K562 (cell line): ENCODE measurements around the gene SOCS4. TPM values are rescaled to one million over a fixed set of nuclear protein-coding genes. Genes with fewer than 3 reads are reported as not detected.

Experiments used
- CBX8 ChIP-seq: fragments of 200-600 bp; sonication (generic); IDR thresholded peaks from 2 replicates; pipeline ENCODE4 v1.6.1; 2012; ENCODE audit warnings: borderline replicate concordance, mixed run types, low read depth, mild to moderate bottlenecking, moderate library complexity, mixed read lengths, low read length, control low read depth, inconsistent platforms; ENCODE audit not compliant: poor library complexity, severe bottlenecking; ENCODE audit errors: extremely low read depth
- CTBP1 ChIP-seq: fragments of 450-650 bp; IDR thresholded peaks from 2 replicates; pipeline ENCODE4 v1.6.1; 2016; ENCODE audit warnings: borderline replicate concordance
- HMG20A ChIP-seq: fragments of 450-650 bp; formaldehyde crosslinking; conservative IDR thresholded peaks from 2 replicates; pipeline ENCODE4 v1.4.0; 2020; ENCODE audit warnings: mild to moderate bottlenecking, mixed read lengths
- KAT7 ChIP-seq: sonication (generic); formaldehyde crosslinking; IDR thresholded peaks from 2 replicates; pipeline ENCODE4 v1.8.0; 2022; ENCODE audit warnings: missing genetic modification reagents, mild to moderate bottlenecking, borderline replicate concordance
- MAFF ChIP-seq: IDR thresholded peaks from 2 replicates; pipeline ENCODE4 v1.6.1; 2012; ENCODE audit warnings: low read length, improper control_type of control experiment
- MEIS2 ChIP-seq: fragments of 450-650 bp; IDR thresholded peaks from 2 replicates; pipeline ENCODE4 v1.6.1; 2014; ENCODE audit warnings: mild to moderate bottlenecking; ENCODE audit not compliant: partially characterized antibody
- PML ChIP-seq: IDR thresholded peaks from 2 replicates; pipeline ENCODE4 v1.6.1; 2012; ENCODE audit warnings: low read length, inconsistent platforms
- RCOR1 ChIP-seq, 2 experiments: IDR thresholded peaks; 2 replicates each; pipeline ENCODE4 v1.6.1; 2012; ENCODE audit warnings: low read depth in 2 of 2, low read length in 2 of 2, borderline replicate concordance in 1 of 2, improper control_type of control experiment in 1 of 2
- TAF7 ChIP-seq: fragments of 450-650 bp; IDR thresholded peaks from 2 replicates; pipeline ENCODE4 v1.6.1; 2016; ENCODE audit warnings: missing genetic modification characterization, missing compliant biosample characterization
- ZNF134 ChIP-seq: fragments of 250-450 bp; sonication (Bioruptor Pico); conservative IDR thresholded peaks from 2 replicates; pipeline ENCODE4 v1.4.0; 2020
- ZNF24 ChIP-seq: fragments of 450-650 bp; IDR thresholded peaks from 2 replicates; pipeline ENCODE4 v1.6.1; 2016
- ZNF57 ChIP-seq: fragments of 450-650 bp; formaldehyde crosslinking; IDR thresholded peaks from 2 replicates; pipeline ENCODE4 v1.4.0; 2020; ENCODE audit warnings: mild to moderate bottlenecking, moderate library complexity
- ZSCAN29 ChIP-seq: fragments of 450-650 bp; IDR thresholded peaks from 2 replicates; pipeline ENCODE4 v1.6.1; 2017
- polyA plus RNA-seq, 8 experiments: library from polyadenylated mRNA; depleted of rRNA in 4 of 8; stranded (reverse) in 5 of 8; unstranded in 3 of 8; fragments of >200 nt; fragmentation: Nextera tagmentation in 2 of 8; fragmentation: Illumina TruSeq in 1 of 8; extraction: Ambion mirVana in 2 of 8; extraction: Trizol in 1 of 8; gene quantifications; 2 replicates each; pipeline versions ENCODE4 v1.2.1 to v1.2.3, GENCODE V29; 2011 to 2014; ENCODE audit warnings: inconsistent platforms in 1 of 8, missing spikeins in 1 of 8
- total RNA-seq, 7 experiments: library from RNA; depleted of rRNA in 6 of 7; stranded (reverse); fragments of >200 nt in 6 of 7; fragmentation: Illumina TruSeq in 2 of 7; extraction: Trizol in 2 of 7; gene quantifications; 2 replicates each; pipeline versions ENCODE4 v1.2.1 to v1.2.3, GENCODE V29; 2011 to 2021; ENCODE audit warnings: low replicate concordance in 1 of 7
- TF ChIP-seq, protein P1 (sequence below): fragments of 450-650 bp; conservative IDR thresholded peaks from 2 replicates; pipeline ENCODE4 v1.6.1; 2016; ENCODE audit warnings: missing genetic modification characterization, low read depth, mild to moderate bottlenecking, control low read depth, missing compliant biosample characterization
- TF ChIP-seq, protein P2 (sequence below): fragments of 250-450 bp; sonication (Bioruptor Pico); IDR thresholded peaks from 2 replicates; pipeline ENCODE4 v1.9.0; 2021; ENCODE audit warnings: mild to moderate bottlenecking, inconsistent platforms
- TF ChIP-seq, protein P3 (sequence below): sonication (generic); formaldehyde crosslinking; IDR thresholded peaks from 2 replicates; pipeline ENCODE4 v1.8.0; 2022; ENCODE audit warnings: mild to moderate bottlenecking, low read depth, missing genetic modification reagents
- TF ChIP-seq, protein P4 (sequence below): fragments of 250-450 bp; sonication (Bioruptor Pico); IDR thresholded peaks from 2 replicates; pipeline ENCODE4 v1.5.0; 2021; ENCODE audit warnings: mild to moderate bottlenecking, borderline replicate concordance
- TF ChIP-seq, protein P5 (sequence below): fragments of 450-650 bp; IDR thresholded peaks from 2 replicates; pipeline ENCODE4 v1.6.1; 2018; ENCODE audit warnings: mild to moderate bottlenecking, low read depth; ENCODE audit not compliant: partially characterized antibody

Gene SOCS4
- total and polyA plus RNA-seq, 9 of the 15 experiments (the other 6 are each of a cell fraction or from before 2014, with no cell fraction given): 2.6 to 12.7 (median 9.7) TPM

DNA sequence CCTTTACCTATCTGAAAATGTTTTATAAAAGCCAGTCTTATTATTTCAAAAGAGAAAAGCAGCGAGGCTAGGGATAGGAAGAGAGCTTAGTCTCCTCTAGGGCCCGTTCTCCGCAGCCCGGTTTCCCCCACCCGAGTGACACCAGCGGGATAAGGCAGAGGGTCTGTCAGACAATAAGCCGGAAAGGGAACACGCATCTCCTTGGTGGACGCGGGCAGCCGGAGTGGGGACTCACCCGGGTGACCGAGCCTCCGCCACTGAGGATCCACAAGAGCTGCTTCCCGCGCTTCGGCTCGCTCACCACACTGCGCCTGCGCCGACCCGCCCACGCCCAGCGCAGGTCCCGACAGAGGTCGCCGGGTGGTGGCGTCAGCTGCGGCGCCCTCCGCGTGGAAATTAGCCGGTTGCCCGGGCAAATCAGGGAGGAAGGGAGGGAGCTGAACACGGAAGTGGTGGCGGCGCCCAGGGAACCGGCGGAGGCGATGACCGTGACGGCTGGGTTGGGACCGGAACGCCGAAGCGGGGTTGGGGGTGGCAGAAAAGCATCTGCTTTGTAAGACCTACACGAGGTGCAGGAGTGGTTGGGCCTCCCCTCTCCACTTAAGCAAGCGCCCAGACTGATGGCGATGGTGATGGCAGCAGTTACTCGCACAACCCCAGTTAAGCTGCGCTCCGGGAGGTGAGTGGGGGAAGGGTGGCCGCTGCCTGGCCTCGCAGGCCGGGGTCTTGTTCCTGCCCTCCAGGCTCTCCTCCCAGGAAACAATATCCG is at the start of gene SOCS4, which contains the start of gene WDHD1 (continued):
- TF ChIP-seq PML (peak; percentile 60; the same call in 1 of the 2 replicates), MEIS2 (peak; percentile 60), ZNF24 (no peak), RCOR1 (IDR thresholded peaks at IDR 0.05; ENCODE audit: borderline replicate concordance in 1 of 2, low read depth in 2 of 2, low read length in 2 of 2) (no peak; a peak in 1 of 4 replicates), ZSCAN29 (no peak), ZNF57 (CRISPR knock-in tag) (no peak), CBX8 (no peak), HMG20A (CRISPR knock-in tag) (no peak), MAFF (no peak; the same call in 1 of the 2 replicates), KAT7 (peak; percentile 55; the same call in 1 of the 2 replicates), CTBP1 (peak; percentile 74), TAF7 (tag) (peak; percentile 64), ZNF134 (CRISPR knock-in tag) (no peak)
- TF ChIP-seq, protein P1, sequence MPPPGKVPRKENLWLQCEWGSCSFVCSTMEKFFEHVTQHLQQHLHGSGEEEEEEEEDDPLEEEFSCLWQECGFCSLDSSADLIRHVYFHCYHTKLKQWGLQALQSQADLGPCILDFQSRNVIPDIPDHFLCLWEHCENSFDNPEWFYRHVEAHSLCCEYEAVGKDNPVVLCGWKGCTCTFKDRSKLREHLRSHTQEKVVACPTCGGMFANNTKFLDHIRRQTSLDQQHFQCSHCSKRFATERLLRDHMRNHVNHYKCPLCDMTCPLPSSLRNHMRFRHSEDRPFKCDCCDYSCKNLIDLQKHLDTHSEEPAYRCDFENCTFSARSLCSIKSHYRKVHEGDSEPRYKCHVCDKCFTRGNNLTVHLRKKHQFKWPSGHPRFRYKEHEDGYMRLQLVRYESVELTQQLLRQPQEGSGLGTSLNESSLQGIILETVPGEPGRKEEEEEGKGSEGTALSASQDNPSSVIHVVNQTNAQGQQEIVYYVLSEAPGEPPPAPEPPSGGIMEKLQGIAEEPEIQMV (tag): no peak
- TF ChIP-seq, protein P2, sequence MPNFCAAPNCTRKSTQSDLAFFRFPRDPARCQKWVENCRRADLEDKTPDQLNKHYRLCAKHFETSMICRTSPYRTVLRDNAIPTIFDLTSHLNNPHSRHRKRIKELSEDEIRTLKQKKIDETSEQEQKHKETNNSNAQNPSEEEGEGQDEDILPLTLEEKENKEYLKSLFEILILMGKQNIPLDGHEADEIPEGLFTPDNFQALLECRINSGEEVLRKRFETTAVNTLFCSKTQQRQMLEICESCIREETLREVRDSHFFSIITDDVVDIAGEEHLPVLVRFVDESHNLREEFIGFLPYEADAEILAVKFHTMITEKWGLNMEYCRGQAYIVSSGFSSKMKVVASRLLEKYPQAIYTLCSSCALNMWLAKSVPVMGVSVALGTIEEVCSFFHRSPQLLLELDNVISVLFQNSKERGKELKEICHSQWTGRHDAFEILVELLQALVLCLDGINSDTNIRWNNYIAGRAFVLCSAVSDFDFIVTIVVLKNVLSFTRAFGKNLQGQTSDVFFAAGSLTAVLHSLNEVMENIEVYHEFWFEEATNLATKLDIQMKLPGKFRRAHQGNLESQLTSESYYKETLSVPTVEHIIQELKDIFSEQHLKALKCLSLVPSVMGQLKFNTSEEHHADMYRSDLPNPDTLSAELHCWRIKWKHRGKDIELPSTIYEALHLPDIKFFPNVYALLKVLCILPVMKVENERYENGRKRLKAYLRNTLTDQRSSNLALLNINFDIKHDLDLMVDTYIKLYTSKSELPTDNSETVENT (CRISPR knock-in tag): 0 out of 2 replicates have a peak, but pooled peaks have one; percentile 11
- TF ChIP-seq, protein P3, sequence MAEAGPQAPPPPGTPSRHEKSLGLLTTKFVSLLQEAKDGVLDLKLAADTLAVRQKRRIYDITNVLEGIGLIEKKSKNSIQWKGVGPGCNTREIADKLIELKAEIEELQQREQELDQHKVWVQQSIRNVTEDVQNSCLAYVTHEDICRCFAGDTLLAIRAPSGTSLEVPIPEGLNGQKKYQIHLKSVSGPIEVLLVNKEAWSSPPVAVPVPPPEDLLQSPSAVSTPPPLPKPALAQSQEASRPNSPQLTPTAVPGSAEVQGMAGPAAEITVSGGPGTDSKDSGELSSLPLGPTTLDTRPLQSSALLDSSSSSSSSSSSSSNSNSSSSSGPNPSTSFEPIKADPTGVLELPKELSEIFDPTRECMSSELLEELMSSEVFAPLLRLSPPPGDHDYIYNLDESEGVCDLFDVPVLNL: peak; percentile 86; the same call in 1 of the 2 replicates
- TF ChIP-seq, protein P4, sequence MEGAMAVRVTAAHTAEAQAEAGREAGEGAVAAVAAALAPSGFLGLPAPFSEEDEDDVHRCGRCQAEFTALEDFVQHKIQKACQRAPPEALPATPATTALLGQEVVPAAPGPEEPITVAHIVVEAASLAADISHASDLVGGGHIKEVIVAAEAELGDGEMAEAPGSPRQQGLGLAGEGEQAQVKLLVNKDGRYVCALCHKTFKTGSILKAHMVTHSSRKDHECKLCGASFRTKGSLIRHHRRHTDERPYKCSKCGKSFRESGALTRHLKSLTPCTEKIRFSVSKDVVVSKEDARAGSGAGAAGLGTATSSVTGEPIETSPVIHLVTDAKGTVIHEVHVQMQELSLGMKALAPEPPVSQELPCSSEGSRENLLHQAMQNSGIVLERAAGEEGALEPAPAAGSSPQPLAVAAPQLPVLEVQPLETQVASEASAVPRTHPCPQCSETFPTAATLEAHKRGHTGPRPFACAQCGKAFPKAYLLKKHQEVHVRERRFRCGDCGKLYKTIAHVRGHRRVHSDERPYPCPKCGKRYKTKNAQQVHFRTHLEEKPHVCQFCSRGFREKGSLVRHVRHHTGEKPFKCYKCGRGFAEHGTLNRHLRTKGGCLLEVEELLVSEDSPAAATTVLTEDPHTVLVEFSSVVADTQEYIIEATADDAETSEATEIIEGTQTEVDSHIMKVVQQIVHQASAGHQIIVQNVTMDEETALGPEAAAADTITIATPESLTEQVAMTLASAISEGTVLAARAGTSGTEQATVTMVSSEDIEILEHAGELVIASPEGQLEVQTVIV (CRISPR knock-in tag): no peak
- TF ChIP-seq, protein P5, sequence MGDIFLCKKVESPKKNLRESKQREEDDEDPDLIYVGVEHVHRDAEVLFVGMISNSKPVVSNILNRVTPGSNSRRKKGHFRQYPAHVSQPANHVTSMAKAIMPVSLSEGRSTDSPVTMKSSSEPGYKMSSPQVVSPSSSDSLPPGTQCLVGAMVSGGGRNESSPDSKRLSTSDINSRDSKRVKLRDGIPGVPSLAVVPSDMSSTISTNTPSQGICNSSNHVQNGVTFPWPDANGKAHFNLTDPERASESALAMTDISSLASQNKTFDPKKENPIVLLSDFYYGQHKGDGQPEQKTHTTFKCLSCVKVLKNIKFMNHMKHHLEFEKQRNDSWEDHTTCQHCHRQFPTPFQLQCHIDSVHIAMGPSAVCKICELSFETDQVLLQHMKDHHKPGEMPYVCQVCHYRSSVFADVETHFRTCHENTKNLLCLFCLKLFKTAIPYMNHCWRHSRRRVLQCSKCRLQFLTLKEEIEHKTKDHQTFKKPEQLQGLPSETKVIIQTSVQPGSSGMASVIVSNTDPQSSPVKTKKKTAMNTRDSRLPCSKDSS: no peak
